Measurements from ENCODE around the gene CEP250. TPM values are rescaled to one million over a fixed set of nuclear protein-coding genes. Genes with fewer than 3 reads are reported as not detected.

Gene CEP250
- total and polyA plus RNA-seq, 2 donors: 12.5 to 17.6 TPM

GRCh38 chr20:35518955-35519354 lies 63.6 kb downstream of the CEP250 start:
- H3K27ac ChIP-seq (ENCODE audit: low read depth in 1 of 2, low read length in 1 of 2): no peak overlapping the region
- no peak overlapping the region for H3K4me3 ChIP-seq (ENCODE audit: low read length in 2 of 2)
- DNase-seq (ENCODE audit: low read depth in 6 of 9, low spot score in 9 of 9): no peak
- no peaks in the 10 kb centered on the region for H3K9me3 ChIP-seq (ENCODE audit: control insufficient read depth in 2 of 2, insufficient read depth in 1 of 2, low read length in 1 of 2)
- no peaks in the 10 kb centered on the region for H3K4me1 ChIP-seq (ENCODE audit: control insufficient read depth in 2 of 2, insufficient read depth in 2 of 2, low read length in 2 of 2)
- no peaks in the 10 kb centered on the region for H3K27me3 ChIP-seq (ENCODE audit: control insufficient read depth in 2 of 2, insufficient read depth in 1 of 2, low read length in 1 of 2)
- peaks cover 7 to 8% of the 10 kb centered on the region in 2 donors for H3K36me3 ChIP-seq (ENCODE audit: control insufficient read depth in 2 of 2, insufficient read depth in 2 of 2, low read length in 1 of 2)
- 94% methylated on average over 9 of the region's 9 CpGs for WGBS

- 89% methylated on average over 6 of the region's 6 CpGs for WGBS
Observed at GRCh38 chr20:35523298-35523888, 68.0 kb downstream of the CEP250 start.

GRCh38 chr20:35525639-35526038 lies 70.2 kb downstream of the CEP250 start:
- DNase-seq (ENCODE audit: low read depth in 6 of 9, low spot score in 9 of 9): no peak
- H3K27me3 ChIP-seq (ENCODE audit: control insufficient read depth in 2 of 2, insufficient read depth in 1 of 2, low read length in 1 of 2): no peaks in the 10 kb centered on the region
- no peaks in the 10 kb centered on the region for H3K36me3 ChIP-seq (ENCODE audit: control insufficient read depth in 2 of 2, insufficient read depth in 2 of 2, low read length in 1 of 2)
- 98% methylated on average over 1 of the region's 1 CpG for WGBS
- H3K9me3 ChIP-seq (ENCODE audit: control insufficient read depth in 2 of 2, insufficient read depth in 1 of 2, low read length in 1 of 2): peaks cover 0 to 3% of the 10 kb centered on the region in 2 donors
- H3K4me1 ChIP-seq (ENCODE audit: control insufficient read depth in 2 of 2, insufficient read depth in 2 of 2, low read length in 2 of 2): no peaks in the 10 kb centered on the region
- no peak overlapping the region for H3K27ac ChIP-seq (ENCODE audit: low read depth in 1 of 2, low read length in 1 of 2)
- no peak overlapping the region for H3K4me3 ChIP-seq (ENCODE audit: low read length in 2 of 2)

More at GRCh38 chr20:35523298-35523888, 68.0 kb downstream of the CEP250 start:
- Histone ChIP-seq H3K27ac (ENCODE audit: low read depth in 1 of 2, low read length in 1 of 2) (no peak overlapping the region), H3K4me3 (ENCODE audit: low read length in 2 of 2) (no peak overlapping the region), H3K4me1 (ENCODE audit: control insufficient read depth in 2 of 2, insufficient read depth in 2 of 2, low read length in 2 of 2) (no peaks in the 10 kb centered on the region), H3K36me3 (ENCODE audit: control insufficient read depth in 2 of 2, insufficient read depth in 2 of 2, low read length in 1 of 2) (no peaks in the 10 kb centered on the region), H3K27me3 (ENCODE audit: control insufficient read depth in 2 of 2, insufficient read depth in 1 of 2, low read length in 1 of 2) (no peaks in the 10 kb centered on the region), H3K9me3 (ENCODE audit: control insufficient read depth in 2 of 2, insufficient read depth in 1 of 2, low read length in 1 of 2) (peaks cover 0 to under 1% of the 10 kb centered on the region in 2 donors)
- DNase-seq (ENCODE audit: low read depth in 6 of 9, low spot score in 9 of 9): no peak

GRCh38 chr20:35527122-35527769 lies 71.8 kb downstream of the CEP250 start:
- Histone ChIP-seq H3K27ac (ENCODE audit: low read depth in 1 of 2, low read length in 1 of 2) (no peak overlapping the region), H3K4me1 (ENCODE audit: control insufficient read depth in 2 of 2, insufficient read depth in 2 of 2, low read length in 2 of 2) (no peaks in the 10 kb centered on the region), H3K36me3 (ENCODE audit: control insufficient read depth in 2 of 2, insufficient read depth in 2 of 2, low read length in 1 of 2) (no peaks in the 10 kb centered on the region), H3K4me3 (ENCODE audit: low read length in 2 of 2) (no peak overlapping the region), H3K27me3 (ENCODE audit: control insufficient read depth in 2 of 2, insufficient read depth in 1 of 2, low read length in 1 of 2) (no peaks in the 10 kb centered on the region), H3K9me3 (ENCODE audit: control insufficient read depth in 2 of 2, insufficient read depth in 1 of 2, low read length in 1 of 2) (peaks cover 0 to 3% of the 10 kb centered on the region in 2 donors)
- no peak for DNase-seq (ENCODE audit: low read depth in 6 of 9, low spot score in 9 of 9)
- 95% methylated on average over 12 of the region's 12 CpGs for WGBS

GRCh38 chr20:35529552-35529951 lies 74.2 kb downstream of the CEP250 start, which contains the start of gene C20orf173:
TSS of gene C20orf173 (minus strand) at chr20:35529652. CDS start at chr20:35529373, 279 bp downstream.
- Histone ChIP-seq H3K9me3 (ENCODE audit: control insufficient read depth in 2 of 2, insufficient read depth in 1 of 2, low read length in 1 of 2) (peaks cover 0 to 3% of the 10 kb centered on the region in 2 donors), H3K36me3 (ENCODE audit: control insufficient read depth in 2 of 2, insufficient read depth in 2 of 2, low read length in 1 of 2) (no peaks in the 10 kb centered on the region), H3K4me3 (ENCODE audit: low read length in 2 of 2) (no peak within 1 kb of the TSS), H3K27ac (ENCODE audit: low read depth in 1 of 2, low read length in 1 of 2) (no peak within 1 kb of the TSS), H3K4me1 (ENCODE audit: control insufficient read depth in 2 of 2, insufficient read depth in 2 of 2, low read length in 2 of 2) (no peaks in the 10 kb centered on the region), H3K27me3 (ENCODE audit: control insufficient read depth in 2 of 2, insufficient read depth in 1 of 2, low read length in 1 of 2) (no peaks in the 10 kb centered on the region)
- WGBS: 95% methylated on average over 2 of the region's 2 CpGs
- no peak for DNase-seq (ENCODE audit: low read depth in 6 of 9, low spot score in 9 of 9)

- WGBS: 68% methylated on average over 11 of the region's 11 CpGs
- H3K4me3 ChIP-seq (ENCODE audit: low read length in 2 of 2): no peak overlapping the region
- H3K9me3 ChIP-seq (ENCODE audit: control insufficient read depth in 2 of 2, insufficient read depth in 1 of 2, low read length in 1 of 2): no peaks in the 10 kb centered on the region
- peak overlapping the region in 1 of 2 donors; percentile 18 for H3K27ac ChIP-seq (ENCODE audit: low read depth in 1 of 2, low read length in 1 of 2)
- DNase-seq (ENCODE audit: low read depth in 6 of 9, low spot score in 9 of 9): peak in 6 of 9 donors; percentile 28 to 85 (median 44)
- H3K27me3 ChIP-seq (ENCODE audit: control insufficient read depth in 2 of 2, insufficient read depth in 1 of 2, low read length in 1 of 2): no peaks in the 10 kb centered on the region
- H3K4me1 ChIP-seq (ENCODE audit: control insufficient read depth in 2 of 2, insufficient read depth in 2 of 2, low read length in 2 of 2): peaks cover 0 to 16% of the 10 kb centered on the region in 2 donors
- peaks cover 3 to 16% of the 10 kb centered on the region in 2 donors for H3K36me3 ChIP-seq (ENCODE audit: control insufficient read depth in 2 of 2, insufficient read depth in 2 of 2, low read length in 1 of 2)
Observed at GRCh38 chr20:35539756-35540212, 84.4 kb downstream of the CEP250 start.

- H3K4me3 ChIP-seq (ENCODE audit: low read length in 2 of 2): peak overlapping the region; percentile 83 to 89
Observed at GRCh38 chr20:35541118-35541782, 85.9 kb downstream of the CEP250 start.

GRCh38 chr20:35541783-35542662 lies 86.6 kb downstream of the CEP250 start, which contains the start of gene ERGIC3:
TSS of gene ERGIC3 (plus strand) at chr20:35542078. CDS start at chr20:35542098, 20 bp downstream.
- peak within 1 kb of the TSS; percentile 83 to 89 for H3K4me3 ChIP-seq (ENCODE audit: low read length in 2 of 2)
- H3K27me3 ChIP-seq (ENCODE audit: control insufficient read depth in 2 of 2, insufficient read depth in 1 of 2, low read length in 1 of 2): no peaks in the 10 kb centered on the region
- WGBS: 6% methylated on average over 57 of the region's 57 CpGs
- H3K36me3 ChIP-seq (ENCODE audit: control insufficient read depth in 2 of 2, insufficient read depth in 2 of 2, low read length in 1 of 2): peaks cover 7 to 29% of the 10 kb centered on the region in 2 donors
- peak; percentile 75 to 97 (median 92) for DNase-seq (ENCODE audit: low read depth in 6 of 9, low spot score in 9 of 9)
- H3K27ac ChIP-seq (ENCODE audit: low read depth in 1 of 2, low read length in 1 of 2): peak within 1 kb of the TSS; percentile 67 to 84
- H3K4me1 ChIP-seq (ENCODE audit: control insufficient read depth in 2 of 2, insufficient read depth in 2 of 2, low read length in 2 of 2): peaks cover 0 to 16% of the 10 kb centered on the region in 2 donors
- no peaks in the 10 kb centered on the region for H3K9me3 ChIP-seq (ENCODE audit: control insufficient read depth in 2 of 2, insufficient read depth in 1 of 2, low read length in 1 of 2)

More at GRCh38 chr20:35541118-35541782, 85.9 kb downstream of the CEP250 start:
- no peak overlapping the region for H3K27ac ChIP-seq (ENCODE audit: low read depth in 1 of 2, low read length in 1 of 2)
- peaks cover 0 to 16% of the 10 kb centered on the region in 2 donors for H3K4me1 ChIP-seq (ENCODE audit: control insufficient read depth in 2 of 2, insufficient read depth in 2 of 2, low read length in 2 of 2)
- H3K9me3 ChIP-seq (ENCODE audit: control insufficient read depth in 2 of 2, insufficient read depth in 1 of 2, low read length in 1 of 2): no peaks in the 10 kb centered on the region
- DNase-seq (ENCODE audit: low read depth in 6 of 9, low spot score in 9 of 9): peak in 1 of 9 donors; percentile 8
- 50% methylated on average over 13 of the region's 13 CpGs for WGBS
- peaks cover 3 to 21% of the 10 kb centered on the region in 2 donors for H3K36me3 ChIP-seq (ENCODE audit: control insufficient read depth in 2 of 2, insufficient read depth in 2 of 2, low read length in 1 of 2)
- no peaks in the 10 kb centered on the region for H3K27me3 ChIP-seq (ENCODE audit: control insufficient read depth in 2 of 2, insufficient read depth in 1 of 2, low read length in 1 of 2)

All from thymus (tissue), 11 donors.